ENCODE results near the gene CALML5.

DNA sequence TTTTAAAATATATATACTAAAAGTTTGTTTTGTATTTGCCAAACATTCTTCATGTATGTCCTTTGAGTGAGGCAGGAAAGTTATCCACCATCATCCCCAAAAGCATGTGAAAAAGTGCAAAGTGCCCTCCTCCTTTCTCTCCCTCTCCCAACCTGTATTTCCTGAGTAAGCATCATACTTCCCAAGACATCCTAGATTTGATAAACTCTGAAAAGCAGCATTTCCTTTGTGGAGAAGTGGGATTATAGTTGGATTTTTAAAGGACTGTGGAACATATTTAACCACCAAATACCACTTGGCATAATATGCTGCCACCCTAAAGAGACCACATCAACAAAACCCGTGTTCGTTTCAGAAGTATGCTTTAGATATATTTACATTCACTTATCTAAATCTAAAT lies 50.1 kb downstream of the CALML5 start:
- TF ChIP-seq POLR2A (IDR thresholded peaks at IDR 0.05), result no peak
- TF ChIP-seq, protein P1, sequence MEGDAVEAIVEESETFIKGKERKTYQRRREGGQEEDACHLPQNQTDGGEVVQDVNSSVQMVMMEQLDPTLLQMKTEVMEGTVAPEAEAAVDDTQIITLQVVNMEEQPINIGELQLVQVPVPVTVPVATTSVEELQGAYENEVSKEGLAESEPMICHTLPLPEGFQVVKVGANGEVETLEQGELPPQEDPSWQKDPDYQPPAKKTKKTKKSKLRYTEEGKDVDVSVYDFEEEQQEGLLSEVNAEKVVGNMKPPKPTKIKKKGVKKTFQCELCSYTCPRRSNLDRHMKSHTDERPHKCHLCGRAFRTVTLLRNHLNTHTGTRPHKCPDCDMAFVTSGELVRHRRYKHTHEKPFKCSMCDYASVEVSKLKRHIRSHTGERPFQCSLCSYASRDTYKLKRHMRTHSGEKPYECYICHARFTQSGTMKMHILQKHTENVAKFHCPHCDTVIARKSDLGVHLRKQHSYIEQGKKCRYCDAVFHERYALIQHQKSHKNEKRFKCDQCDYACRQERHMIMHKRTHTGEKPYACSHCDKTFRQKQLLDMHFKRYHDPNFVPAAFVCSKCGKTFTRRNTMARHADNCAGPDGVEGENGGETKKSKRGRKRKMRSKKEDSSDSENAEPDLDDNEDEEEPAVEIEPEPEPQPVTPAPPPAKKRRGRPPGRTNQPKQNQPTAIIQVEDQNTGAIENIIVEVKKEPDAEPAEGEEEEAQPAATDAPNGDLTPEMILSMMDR (IDR thresholded peaks at IDR 0.05), result no peak

Data from prostate gland (tissue), 2 donors.